Endothelial cell (in vitro differentiated cells): ENCODE data around the gene OR51M1. TPM values are rescaled to one million over a fixed set of nuclear protein-coding genes. Genes with fewer than 3 reads are reported as not detected.

ENCODE experiments used
- DNase-seq: peaks from one replicate; pipeline ENCODE4 v3.0.0; 2021; ENCODE audit warnings: low spot score
- H3K27ac Mint-ChIP-seq: one replicate; pipeline ENCODE4 v1.8.0; 2021; ENCODE audit warnings: mixed read lengths, inconsistent platforms; ENCODE audit not compliant: unreplicated experiment
- H3K27me3 Mint-ChIP-seq: one replicate; pipeline ENCODE4 v1.8.0; 2021; ENCODE audit warnings: mild to moderate bottlenecking, moderate library complexity, mixed read lengths, inconsistent platforms; ENCODE audit not compliant: unreplicated experiment
- H3K36me3 Mint-ChIP-seq: one replicate; pipeline ENCODE4 v1.8.0; 2021; ENCODE audit warnings: mild to moderate bottlenecking, low read depth, mixed read lengths, inconsistent platforms; ENCODE audit not compliant: unreplicated experiment
- H3K4me1 Mint-ChIP-seq: one replicate; pipeline ENCODE4 v1.8.0; 2021; ENCODE audit warnings: mild to moderate bottlenecking, mixed read lengths, inconsistent platforms; ENCODE audit not compliant: unreplicated experiment
- H3K4me3 Mint-ChIP-seq: one replicate; pipeline ENCODE4 v1.8.0; 2021; ENCODE audit warnings: mild to moderate bottlenecking, mixed read lengths, inconsistent platforms; ENCODE audit not compliant: unreplicated experiment
- H3K9me3 Mint-ChIP-seq: one replicate; pipeline ENCODE4 v1.8.0; 2021; ENCODE audit warnings: mixed read lengths, inconsistent platforms; ENCODE audit not compliant: unreplicated experiment
- CTCF ChIP-seq: fragments of 200-600 bp; sonication (generic); IDR thresholded peaks from one replicate; pipeline ENCODE4 v1.5.0; 2021; ENCODE audit warnings: antibody characterized with exemption; ENCODE audit not compliant: unreplicated experiment
- total RNA-seq: library from RNA; stranded (reverse); fragmentation: NEBNext Ultra II Directional; extraction: Animal tissue kit (Norgen Biotek cat#: 25700); gene quantifications from one replicate; pipeline ENCODE4 v1.2.1, GENCODE V29; 2021; ENCODE audit not compliant: unreplicated experiment

OR51M1 gene
- total RNA-seq, 1 donor from 2014 or later: not detected

GRCh38 chr11:5367448-5368074 lies 16.1 kb upstream of the OR51M1 start:
- H3K27me3 Mint-ChIP-seq: no peaks in the 10 kb centered on the region

GRCh38 chr11:5368502-5369043 lies 15.0 kb upstream of the OR51M1 start:
- H3K27me3 Mint-ChIP-seq: no peaks in the 10 kb centered on the region
- no peak overlapping the region for H3K4me3 Mint-ChIP-seq
- TF ChIP-seq CTCF: no peak
- H3K9me3 Mint-ChIP-seq: no peaks in the 10 kb centered on the region
- no peak overlapping the region for H3K27ac Mint-ChIP-seq
- no peak for DNase-seq
- no peaks in the 10 kb centered on the region for H3K36me3 Mint-ChIP-seq
- H3K4me1 Mint-ChIP-seq: peaks cover 4% of the 10 kb centered on the region

More at GRCh38 chr11:5367448-5368074, 16.1 kb upstream of the OR51M1 start:
- H3K4me1 Mint-ChIP-seq: peaks cover 4% of the 10 kb centered on the region
- H3K27ac Mint-ChIP-seq: no peak overlapping the region
- no peak for DNase-seq
- H3K4me3 Mint-ChIP-seq: no peak overlapping the region
- H3K9me3 Mint-ChIP-seq: no peaks in the 10 kb centered on the region
- TF ChIP-seq CTCF: no peak
- no peaks in the 10 kb centered on the region for H3K36me3 Mint-ChIP-seq

GRCh38 chr11:5369789-5370188 lies 13.8 kb upstream of the OR51M1 start:
- H3K4me3 Mint-ChIP-seq: no peak overlapping the region
- H3K27ac Mint-ChIP-seq: no peak overlapping the region
- DNase-seq: peak; percentile 26

GRCh38 chr11:5380740-5381342 lies 2.8 kb upstream of the OR51M1 start:
- peak; percentile 71 for DNase-seq
- Mint-ChIP-seq H3K36me3 (no peaks in the 10 kb centered on the region), H3K4me3 (no peak overlapping the region), H3K4me1 (no peaks in the 10 kb centered on the region), H3K9me3 (no peaks in the 10 kb centered on the region), H3K27ac (no peak overlapping the region), H3K27me3 (no peaks in the 10 kb centered on the region)
- TF ChIP-seq CTCF: peak; percentile 88

More at GRCh38 chr11:5369789-5370188, 13.8 kb upstream of the OR51M1 start:
- TF ChIP-seq CTCF: no peak
- H3K27me3 Mint-ChIP-seq: no peaks in the 10 kb centered on the region
- H3K4me1 Mint-ChIP-seq: peaks cover 4% of the 10 kb centered on the region
- H3K36me3 Mint-ChIP-seq: no peaks in the 10 kb centered on the region
- H3K9me3 Mint-ChIP-seq: no peaks in the 10 kb centered on the region

GRCh38 chr11:5384335-5384734 lies 723 bp downstream of the OR51M1 start:
- no peak for DNase-seq
- no peaks in the 10 kb centered on the region for H3K36me3 Mint-ChIP-seq
- no peak overlapping the region for H3K4me3 Mint-ChIP-seq
- no peaks in the 10 kb centered on the region for H3K4me1 Mint-ChIP-seq
- TF ChIP-seq CTCF: no peak
- peak overlapping the region; percentile 5 for H3K27ac Mint-ChIP-seq
- H3K27me3 Mint-ChIP-seq: no peaks in the 10 kb centered on the region
- H3K9me3 Mint-ChIP-seq: no peaks in the 10 kb centered on the region
